ENCODE results near the gene SLC35F4.

- TF ChIP-seq CTCF (conservative IDR thresholded peaks at IDR 0.05; ENCODE audit: low read depth, low read length), result no peak
- no peak for TF ChIP-seq EZH2 (IDR thresholded peaks at IDR 0.05; ENCODE audit: low read length, unreplicated experiment)
These were observed 151.4 kb downstream of the SLC35F4 start for GRCh38 chr14:57714487-57714931.
